NCI-H1930 (cell line): ENCODE data around the gene PSMF1.

Source experiments
- DNase-seq, 2 experiments: peaks; one replicate each; lab custom pipeline; 2025; lab: John Stamatoyannopoulos, UW

Gene PSMF1

DNA sequence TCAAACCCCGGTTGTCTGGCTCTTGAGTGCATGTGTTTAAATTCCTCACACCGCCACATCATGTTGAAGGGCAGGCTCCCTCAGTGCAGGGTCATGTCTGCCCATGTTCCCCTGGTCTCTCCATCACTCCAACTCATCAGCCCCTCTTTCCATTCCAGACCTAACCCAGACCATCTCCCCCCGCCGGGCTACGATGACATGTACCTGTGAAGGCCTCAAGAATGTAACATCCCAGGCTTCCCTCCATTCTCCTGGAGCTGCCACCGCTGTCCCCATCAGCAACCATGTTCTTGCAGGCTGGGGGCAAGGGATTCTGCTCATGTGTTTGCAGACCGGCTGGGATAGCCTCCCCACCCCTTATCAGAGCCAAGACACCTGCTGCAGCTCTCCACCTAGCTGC is 46.5 kb downstream of the PSMF1 start:
- DNase-seq, result no peak

DNA sequence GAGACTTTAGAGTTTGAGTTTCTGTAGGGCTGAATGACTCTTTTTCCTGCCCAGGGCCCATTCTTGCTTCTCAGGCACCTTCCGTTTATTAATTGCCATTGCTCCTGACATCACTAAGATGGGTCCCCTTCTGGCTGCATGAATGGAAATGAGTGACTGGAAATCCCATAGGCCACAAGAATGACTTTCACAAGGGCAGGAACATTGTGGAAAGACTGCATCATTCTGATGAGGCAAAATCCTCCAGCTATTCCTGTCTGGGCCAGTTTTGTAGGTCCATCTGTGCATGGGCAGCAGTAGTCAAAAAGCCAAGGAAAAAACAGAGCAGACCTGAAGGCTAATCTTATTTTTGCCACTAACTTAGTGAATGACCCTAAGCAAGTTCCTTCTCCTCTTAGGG is 47.1 kb downstream of the PSMF1 start:
- DNase-seq, result no peak

DNA sequence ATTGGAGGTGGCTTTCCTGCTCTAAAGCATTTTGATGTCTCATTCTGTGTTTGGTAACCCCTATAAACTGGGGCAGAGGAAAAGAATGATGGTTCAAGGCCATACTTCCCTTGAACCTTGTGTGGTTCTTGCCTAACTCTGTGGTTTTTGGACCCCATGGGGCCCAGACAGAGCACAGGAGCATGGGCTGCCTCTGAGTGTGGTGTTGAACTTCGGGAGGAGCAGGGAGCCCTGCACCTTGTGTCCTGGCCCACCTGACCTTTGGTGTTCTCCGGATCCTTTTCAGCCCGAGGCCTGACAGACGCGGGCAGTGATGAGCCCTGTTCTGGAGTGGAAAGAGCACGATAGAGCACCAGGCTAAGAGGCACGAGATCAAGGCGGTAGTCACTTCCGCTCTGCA is 47.5 kb downstream of the PSMF1 start:
- DNase-seq, result no peak

DNA sequence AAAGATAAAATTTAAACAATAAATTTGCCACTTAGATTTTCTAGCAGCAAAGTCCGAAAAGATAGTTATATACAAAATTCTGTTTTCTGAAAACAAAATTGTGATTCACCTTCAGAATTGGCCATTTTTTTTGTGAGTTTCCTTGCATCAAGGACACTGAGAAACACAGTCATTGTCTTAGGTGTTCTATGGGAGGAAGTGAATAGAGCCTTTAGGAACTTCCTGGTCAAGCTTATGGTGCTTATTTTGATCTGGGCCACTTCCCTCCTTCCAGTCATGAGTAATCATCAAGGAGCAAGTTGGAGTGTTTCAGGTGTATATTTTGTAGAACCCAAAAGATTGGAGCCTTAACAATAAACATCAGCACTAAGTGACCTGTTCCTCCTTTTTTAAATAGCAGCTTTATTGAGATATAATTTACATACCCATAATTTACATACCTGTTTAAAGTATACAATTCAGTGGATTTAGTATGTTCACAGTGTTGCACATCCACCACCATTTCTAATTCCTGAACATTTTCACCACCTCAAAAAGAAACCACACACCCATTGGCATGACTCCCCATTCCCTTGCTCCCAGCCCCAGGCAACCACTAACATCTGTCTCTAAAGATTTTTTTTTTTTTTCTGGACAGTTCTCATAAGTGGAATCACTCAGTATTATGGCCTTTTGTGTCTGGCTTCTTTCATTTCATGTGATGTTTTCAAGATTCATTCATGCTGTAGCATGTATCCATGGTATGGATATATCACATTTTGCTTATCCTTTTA is 48.7 kb downstream of the PSMF1 start:
- DNase-seq, result no peak

DNA sequence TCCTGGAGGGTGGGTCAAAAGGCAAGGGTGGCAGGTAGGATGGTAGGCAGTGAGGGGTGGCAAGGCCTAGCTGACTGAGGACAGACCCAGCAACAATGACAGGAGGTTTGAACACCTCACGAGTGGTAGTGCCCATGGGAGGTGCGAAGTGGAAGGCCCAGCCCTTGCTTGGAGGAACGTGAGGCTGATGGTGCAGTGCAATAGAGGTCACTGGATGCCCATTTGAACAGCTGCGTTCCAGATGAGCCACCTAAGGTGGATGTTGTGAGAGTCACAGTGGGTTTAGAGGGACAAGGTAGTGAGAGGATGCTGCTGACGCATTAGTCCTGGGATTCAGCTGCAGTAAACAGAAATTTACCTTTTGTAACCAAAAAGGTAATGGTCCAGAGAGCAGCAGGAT is 50.8 kb downstream of the PSMF1 start:
- DNase-seq, result no peak

DNA sequence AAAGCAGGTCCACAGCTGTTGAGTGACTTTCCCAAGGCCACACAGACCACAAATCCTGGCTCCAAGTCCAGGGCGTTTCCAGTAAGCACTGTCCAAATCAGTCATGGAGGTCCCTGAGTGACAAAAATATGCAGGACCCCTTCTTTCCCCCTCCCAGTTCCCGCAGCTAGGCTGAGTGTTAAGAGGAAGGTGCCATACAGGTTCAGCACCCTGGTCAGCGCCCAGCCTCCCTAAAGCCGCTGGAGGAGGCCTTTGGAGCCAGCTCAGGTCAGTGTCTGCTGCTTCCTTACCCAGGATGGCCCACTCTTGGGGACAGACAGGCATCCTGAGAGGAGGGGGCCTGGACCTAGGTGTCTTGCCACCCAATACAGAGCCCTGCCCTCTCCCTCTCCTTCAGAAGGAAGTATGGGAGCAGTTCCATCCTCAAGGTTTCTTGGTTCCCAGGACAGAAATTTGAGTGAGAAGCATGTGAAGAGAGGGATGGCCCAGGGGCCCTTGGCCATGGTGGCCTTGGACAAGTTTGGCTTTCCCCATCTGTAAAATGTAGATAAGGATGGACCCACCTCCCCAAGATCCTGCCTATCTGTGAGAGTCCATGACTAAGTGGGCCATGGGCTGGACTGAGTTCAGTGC is 53.2 kb downstream of the PSMF1 start:
- DNase-seq, result no peak

DNA sequence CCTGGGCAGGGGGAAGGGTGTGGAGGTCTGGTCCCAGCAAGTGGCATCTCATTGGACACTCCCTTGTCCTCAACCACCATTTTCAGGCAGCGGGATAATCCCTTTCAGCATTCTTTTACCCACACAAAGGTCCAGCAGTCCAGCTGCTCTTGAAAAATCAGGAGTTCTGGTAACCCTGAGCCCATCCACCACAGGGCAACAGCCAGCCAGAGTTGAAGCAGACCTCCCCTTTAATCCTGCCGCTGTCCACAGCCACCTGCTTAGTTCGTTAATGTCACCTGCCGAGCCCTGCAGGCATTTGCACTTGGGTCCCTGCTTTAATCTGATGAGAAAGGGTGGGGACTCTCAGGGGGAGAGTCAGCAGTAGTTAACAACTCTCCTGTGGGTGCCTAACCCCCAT is 55.3 kb downstream of the PSMF1 start:
- DNase-seq, result no peak

DNA sequence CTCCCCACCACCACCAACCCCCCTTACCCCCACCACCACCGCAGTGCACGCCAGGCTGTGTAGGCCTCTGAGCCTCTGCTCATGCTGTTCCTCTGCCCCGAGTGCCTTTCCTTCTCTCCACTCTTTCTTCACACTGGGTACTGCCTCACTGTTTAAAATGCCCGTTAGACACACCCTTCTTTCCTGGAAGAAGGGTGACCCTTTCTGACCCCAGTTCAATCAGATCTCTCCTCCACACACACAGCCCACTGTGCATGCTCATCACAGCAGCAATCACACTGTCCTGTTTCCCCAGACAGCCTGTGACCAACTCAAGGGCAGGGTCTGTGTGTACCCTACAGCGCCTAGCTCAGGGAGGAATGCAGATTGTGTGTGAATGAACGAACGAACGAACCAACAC is 56.4 kb downstream of the PSMF1 start:
- DNase-seq, result no peak

DNA sequence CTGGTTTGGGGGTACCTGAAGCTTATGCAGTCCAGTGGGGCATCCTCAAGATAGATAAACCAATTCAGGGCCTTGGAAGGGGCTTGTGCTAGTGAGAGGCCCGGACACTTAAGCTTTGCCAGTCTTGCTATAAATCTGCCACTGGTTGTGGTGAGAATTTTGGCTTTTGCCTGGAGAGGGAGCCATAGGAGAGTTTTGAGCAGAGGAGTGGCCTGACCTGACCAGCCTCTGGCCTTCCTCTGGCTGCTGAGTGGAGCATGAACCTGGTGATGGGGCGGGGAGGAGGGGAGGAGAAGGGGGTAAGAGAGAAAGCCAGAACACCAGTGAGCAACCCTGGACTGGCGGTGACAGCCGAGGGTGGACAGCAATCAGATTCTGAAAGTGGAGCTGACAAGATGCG is 59.3 kb downstream of the PSMF1 start:
- DNase-seq, result no peak

DNA sequence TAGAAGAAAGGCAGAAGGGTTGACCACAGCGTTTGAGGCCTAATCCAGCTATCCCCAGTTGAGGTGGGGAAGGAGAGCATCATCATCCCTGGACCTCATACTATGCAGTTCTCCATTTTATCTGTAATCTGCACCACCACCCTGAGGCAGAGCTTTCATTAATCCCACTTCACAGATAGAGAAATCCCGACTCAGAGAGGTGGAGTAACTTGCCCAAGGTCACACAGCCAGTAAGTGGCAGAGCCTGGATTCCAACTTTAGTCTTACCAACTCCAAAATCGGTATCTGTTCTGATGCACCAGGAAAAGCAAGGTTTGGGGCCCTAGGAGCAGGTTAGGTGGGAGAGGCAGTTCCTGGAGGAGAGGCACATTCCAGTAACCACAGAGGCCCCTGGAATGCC is 59.7 kb downstream of the PSMF1 start:
- no peak for DNase-seq

DNA sequence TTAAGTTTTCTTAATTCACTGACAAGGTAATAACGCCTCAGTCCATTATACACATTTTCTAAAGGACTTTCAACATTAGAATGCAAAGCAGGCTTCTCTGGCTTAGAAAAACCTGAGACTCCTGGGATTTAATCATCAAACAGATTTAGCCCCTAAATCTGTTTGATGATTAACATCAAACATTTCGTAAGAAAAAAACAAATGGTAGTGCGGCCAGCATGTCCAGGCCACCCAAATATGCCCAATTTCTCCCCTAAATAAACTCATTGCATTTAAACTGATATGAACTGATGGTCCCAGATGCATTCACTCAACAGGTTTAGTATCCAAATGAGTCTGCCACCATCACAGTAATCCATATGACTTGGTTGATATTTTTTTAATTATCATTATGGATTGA is 60.2 kb downstream of the PSMF1 start:
- no peak for DNase-seq

DNA sequence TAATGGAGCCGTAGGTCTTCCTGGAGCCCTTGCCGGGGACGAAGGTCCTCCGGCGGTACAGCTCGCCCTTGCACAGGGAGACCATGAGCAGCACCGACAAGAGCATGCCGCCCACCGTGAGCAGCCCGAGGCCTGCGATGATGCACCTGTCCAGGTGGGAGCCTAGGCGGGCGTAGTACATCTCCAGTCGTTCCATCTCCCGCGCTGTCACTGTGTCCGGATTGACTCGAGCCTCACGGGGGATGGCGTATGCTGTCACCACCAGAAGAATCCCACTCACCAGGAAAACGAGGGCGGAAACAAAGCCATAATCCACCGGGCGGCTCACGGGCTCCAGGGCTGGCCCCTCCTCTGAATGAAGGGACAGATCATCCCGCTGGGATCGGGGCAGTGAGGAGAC is 62.5 kb downstream of the PSMF1 start:
- no peak for DNase-seq

DNA sequence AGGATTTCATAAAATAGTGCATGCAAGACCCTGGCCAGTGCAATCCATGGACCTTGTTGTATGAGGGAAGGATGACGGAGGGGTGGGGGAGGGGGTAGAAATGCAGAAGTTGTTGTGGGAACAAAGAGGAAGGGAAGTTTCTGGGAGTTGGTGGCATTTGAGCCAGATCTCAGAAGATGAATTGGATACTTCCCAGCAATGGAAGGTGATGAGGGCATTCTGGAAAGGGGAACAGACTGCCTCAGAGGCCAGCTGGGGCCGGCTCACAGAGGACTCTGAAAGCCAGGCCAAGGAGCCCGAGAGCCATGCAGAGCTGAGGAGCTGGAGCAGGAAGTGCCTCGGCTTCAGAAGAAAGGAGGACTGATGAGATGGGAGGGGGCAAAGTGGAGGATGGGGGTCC is 63.7 kb downstream of the PSMF1 start:
- DNase-seq, result no peak

DNA sequence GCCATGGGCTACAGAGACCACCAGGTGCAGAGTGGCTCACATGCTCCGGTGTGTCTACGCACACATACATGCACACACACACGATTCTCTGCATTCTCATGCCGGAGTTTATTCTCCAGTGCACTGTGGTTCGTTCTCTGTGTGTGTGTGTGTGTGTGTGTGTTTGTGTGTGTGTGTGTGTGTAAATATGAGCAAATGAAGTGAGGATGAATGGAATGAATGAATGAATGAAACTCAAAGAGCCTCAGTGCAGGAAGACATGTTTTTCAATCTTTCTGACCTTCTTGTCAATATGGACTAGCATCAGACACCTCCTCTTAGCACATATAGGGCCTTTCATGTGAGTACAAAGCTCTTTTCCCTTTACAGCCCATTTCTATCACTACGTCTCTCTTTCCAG is 64.8 kb downstream of the PSMF1 start:
- DNase-seq, result no peak

DNA sequence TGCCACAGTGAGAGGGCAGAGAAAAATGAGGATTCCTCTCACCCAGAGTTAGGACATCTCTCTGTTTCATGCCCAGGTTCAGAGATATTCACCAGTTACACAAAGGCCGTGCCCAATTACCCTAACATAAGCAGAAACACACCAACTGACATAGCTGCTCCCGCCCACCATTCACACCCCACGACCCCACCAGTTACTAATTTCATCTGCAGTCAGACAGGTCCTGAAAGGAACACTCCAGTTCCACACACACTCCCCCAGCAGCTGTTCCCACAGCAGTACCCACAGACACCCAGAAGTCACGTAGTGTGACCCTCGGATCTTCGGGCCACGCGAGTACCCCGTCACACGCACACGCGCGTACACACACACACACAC is 65.8 kb downstream of the PSMF1 start:
- DNase-seq, result no peak

DNA sequence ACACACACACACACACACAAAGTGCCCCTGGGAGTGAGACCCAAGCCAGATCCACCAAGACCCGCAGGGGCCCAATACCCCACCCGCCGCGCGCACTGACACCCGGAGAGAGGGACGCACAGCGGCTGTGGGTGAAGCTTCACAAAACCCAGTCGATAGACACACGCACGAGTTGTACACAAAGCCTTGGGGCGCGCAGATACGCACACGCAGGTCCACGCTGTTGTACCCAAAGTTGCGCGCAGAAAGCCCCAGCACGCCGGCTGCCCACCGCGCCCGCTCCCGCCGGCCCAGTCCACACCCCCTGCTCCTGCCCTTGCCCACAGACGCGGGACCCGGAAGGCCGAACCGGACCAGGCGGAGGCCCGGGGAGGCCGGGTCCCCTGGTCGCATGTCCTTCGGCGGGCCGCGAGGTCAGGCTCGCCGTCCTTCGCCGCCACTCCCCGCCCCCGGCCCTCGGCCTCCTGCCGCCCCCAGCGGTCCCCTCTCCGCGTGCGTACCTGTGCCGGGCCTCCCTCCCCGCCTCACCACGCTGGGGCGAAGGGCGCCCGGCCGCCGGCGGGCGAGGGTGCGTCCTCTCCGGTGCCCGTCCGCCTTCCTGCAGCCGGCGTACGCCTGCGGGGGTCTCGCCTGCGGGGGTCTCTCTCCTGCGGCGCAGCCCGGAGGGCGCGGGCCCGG is 66.4 kb downstream of the PSMF1 start, which contains the start of gene TMEM74B:
Gene TMEM74B, minus strand, starts transcription at position 344 of the 678 bp plus-strand sequence. CDS start 1,180 bp downstream, outside the sequence.
- DNase-seq, result no peak

DNA sequence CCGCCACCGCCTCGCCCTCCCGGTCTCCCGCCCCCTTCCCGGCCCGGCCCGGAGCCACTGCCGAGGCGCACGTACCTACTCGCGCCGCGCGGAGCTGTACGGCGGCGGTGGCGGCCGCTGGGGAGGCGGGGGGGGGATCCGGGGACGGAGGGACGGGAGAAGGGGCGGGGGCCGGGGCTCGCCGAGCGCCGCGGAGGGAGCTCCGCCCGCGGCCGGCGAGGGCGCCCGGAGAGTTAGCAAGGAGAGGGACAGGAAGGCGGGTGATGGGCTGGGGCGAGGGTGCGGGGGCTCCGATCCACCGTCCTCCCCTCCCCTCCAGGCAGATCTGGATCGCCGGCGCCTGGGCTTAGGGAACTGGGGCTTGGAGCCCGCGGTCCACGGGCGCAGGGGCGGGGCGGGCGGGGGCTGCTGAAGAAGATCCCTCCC is 66.9 kb downstream of the PSMF1 start:
- peak in 1 of 2 experiments; percentile 6 for DNase-seq

DNA sequence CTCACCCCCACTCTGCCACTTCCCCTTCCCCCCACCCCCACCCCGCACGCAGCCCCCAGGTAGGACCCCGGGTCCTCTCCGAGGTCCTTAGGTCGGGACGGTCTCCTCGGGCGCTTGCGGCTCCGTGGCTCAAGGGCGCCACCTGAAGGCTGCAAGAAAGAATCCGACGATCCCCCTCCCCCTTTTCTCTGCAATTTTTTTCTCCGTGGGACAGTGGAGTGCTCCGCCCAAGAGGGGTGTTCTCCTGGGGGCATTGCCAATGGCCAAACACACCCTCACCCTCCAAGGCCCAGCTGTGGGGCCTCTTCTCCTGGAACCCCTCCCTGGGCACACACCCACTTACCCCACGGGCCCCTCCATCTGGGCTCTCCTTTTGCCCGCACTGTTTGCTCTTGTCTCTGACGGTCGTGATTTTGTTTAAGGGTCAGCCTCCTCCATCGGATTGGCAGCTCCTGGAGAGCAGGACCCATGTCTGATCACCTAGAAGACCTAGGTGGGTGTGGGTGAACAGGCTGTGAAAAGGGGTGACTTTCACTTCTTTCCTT is 67.5 kb downstream of the PSMF1 start:
- DNase-seq, result peak; percentile 25 to 62

DNA sequence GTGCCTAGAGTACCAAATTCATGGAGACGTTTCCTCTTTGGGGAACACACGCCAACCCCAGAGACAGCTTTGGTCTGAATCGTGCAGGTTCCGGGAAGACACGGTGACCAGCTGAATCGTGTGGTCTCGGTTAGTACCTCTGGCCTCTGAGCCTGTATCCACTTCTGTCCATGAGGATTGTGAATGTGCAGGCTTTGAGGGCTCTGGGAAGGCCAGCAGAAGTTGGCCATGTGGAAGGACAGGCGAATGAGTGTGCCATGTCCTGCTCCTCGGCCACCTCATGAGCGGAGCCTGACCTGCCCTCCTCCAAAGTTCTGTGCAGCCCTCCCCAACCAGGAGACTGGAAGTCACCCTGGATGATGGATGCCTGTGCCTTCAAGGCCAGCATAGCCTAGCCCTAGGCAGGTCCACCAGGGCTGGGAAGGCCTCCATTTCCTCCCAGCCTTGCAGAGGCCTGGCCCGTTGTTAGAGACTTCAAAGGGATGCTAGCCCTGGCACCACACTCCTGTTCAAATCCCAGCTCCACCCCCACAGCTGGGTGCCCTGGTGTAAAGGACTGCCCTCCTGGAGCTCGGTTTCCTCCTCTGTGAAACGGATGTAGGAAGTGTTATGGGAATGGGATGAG is 68.1 kb downstream of the PSMF1 start:
- no peak for DNase-seq

DNA sequence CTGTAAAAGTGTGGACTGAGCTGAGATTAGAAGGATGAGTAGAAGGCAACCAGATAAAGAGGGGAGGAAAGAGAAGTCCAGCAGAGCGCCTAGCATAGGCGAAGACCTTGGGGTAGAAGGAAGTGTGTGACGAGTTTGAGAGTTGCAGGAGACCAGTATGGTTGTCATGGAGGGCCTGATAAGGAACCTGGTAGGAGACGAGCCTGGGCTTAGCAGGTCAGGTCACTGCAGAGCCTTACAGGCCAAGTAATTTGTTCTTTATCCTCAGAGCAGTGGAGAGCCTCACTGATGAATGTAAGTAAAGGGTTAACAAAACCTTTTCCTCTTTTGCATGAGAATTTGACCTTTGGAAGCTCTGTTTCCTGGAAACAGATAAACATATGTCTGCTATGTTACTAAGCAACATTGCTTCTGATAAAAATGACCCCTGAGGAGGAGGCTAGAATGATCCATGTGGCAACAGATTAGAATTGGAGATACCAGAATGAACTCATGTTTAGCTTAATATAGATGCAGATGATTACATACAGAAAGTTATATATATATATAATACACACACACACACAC is 69.3 kb downstream of the PSMF1 start:
- DNase-seq, result no peak

DNA sequence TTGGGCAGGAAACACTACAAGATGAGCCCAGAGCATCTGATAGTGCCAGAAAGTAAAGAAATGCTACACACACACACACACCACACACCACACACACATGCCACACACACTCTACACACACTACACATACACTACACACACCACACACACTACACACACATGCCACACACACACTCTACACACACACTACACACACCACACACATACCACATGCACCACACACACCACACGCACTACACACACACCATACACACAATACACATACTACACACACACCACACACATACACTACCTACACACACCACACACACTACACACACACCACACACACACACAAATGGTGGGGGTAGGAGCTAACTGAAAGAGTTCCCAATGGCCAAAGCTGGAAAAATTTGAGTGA is 69.9 kb downstream of the PSMF1 start:
- DNase-seq, result no peak

DNA sequence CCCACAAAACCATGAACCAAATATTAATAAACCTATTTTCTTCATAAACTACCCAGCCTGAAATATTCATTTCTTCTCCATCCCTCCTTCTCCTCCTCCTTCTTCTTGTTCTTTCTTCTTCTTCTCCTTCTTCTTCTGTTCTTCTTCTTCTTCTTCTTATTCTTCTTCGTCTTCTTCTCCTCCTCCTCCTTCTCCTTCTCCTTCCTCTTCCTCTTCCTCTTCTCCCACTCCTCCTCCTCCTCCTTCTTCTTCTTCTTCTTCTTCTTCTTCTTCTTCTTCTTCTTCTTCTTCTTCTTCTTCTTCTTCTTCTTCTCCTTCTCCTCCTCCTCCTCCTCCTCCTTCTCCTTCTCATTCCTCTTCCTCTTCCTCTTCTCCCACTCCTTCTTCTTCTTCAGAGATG is 71.4 kb downstream of the PSMF1 start:
- no peak for DNase-seq
